Measurements from ENCODE around the gene SUPT3H. TPM values are rescaled to one million over a fixed set of nuclear protein-coding genes. Genes with fewer than 3 reads are reported as not detected.

The SUPT3H gene
- total RNA-seq, 2 donors from 2014 or later, result 5.3 to 6.6 TPM

GRCh38 chr6:45415315-45415714 is 37.6 kb upstream of the SUPT3H start:
- Histone ChIP-seq H3K4me3 (no peak overlapping the region), H3K27me3 (replicated peaks; ENCODE audit: insufficient read depth) (peaks cover 11% of the 10 kb centered on the region), H3K36me3 (no peaks in the 10 kb centered on the region)

GRCh38 chr6:45411959-45412358 is 34.2 kb upstream of the SUPT3H start:
- no peak for ATAC-seq (ENCODE audit: insufficient number of reproducible peaks, low FRiP score, low read depth)
- no peak overlapping the region for H3K4me3 ChIP-seq
- TF ChIP-seq, protein P1, sequence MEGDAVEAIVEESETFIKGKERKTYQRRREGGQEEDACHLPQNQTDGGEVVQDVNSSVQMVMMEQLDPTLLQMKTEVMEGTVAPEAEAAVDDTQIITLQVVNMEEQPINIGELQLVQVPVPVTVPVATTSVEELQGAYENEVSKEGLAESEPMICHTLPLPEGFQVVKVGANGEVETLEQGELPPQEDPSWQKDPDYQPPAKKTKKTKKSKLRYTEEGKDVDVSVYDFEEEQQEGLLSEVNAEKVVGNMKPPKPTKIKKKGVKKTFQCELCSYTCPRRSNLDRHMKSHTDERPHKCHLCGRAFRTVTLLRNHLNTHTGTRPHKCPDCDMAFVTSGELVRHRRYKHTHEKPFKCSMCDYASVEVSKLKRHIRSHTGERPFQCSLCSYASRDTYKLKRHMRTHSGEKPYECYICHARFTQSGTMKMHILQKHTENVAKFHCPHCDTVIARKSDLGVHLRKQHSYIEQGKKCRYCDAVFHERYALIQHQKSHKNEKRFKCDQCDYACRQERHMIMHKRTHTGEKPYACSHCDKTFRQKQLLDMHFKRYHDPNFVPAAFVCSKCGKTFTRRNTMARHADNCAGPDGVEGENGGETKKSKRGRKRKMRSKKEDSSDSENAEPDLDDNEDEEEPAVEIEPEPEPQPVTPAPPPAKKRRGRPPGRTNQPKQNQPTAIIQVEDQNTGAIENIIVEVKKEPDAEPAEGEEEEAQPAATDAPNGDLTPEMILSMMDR (IDR thresholded peaks at IDR 0.05), result no peak
- peaks cover 8% of the 10 kb centered on the region for H3K27me3 ChIP-seq (replicated peaks; ENCODE audit: insufficient read depth)
- DNase-seq (ENCODE audit: low spot score), result no peak
- no peaks in the 10 kb centered on the region for H3K9me3 ChIP-seq
- no peak overlapping the region for H3K27ac ChIP-seq
- no peaks in the 10 kb centered on the region for H3K36me3 ChIP-seq
- H3K4me1 ChIP-seq (ENCODE audit: control insufficient read depth in 1 of 2, low read depth in 2 of 2), result no peaks in the 10 kb centered on the region

More at GRCh38 chr6:45415315-45415714, 37.6 kb upstream of the SUPT3H start:
- Histone ChIP-seq H3K4me1 (ENCODE audit: control insufficient read depth in 1 of 2, low read depth in 2 of 2) (peaks cover 0 to 4% of the 10 kb centered on the region in 2 donors), H3K27ac (no peak overlapping the region), H3K9me3 (no peaks in the 10 kb centered on the region)
- TF ChIP-seq, protein P1 (IDR thresholded peaks at IDR 0.05), result no peak
- ATAC-seq (ENCODE audit: insufficient number of reproducible peaks, low FRiP score, low read depth), result no peak
- DNase-seq (ENCODE audit: low spot score), result no peak

DNA sequence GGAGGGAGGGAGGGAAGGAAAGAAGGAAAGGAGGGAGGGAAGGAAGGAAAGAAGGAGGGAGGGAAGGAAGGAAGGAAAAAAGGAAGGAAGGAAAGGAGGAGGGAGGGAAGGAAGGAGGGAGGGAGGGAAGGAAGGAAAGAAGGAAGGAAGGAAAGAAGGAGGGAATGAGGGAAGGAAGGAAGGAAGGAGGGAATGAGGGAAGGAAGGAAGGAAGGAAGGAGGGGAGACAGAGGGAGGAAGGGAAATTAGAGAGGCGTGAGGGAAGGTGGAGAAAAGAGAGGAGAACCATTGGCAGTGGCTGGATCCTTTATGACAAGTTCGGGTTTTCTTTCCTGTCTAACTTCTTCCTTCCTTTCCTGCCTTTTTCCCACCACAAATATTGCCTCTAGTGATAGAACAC is 22.3 kb upstream of the SUPT3H start:
- H3K9me3 ChIP-seq, result no peaks in the 10 kb centered on the region

DNA sequence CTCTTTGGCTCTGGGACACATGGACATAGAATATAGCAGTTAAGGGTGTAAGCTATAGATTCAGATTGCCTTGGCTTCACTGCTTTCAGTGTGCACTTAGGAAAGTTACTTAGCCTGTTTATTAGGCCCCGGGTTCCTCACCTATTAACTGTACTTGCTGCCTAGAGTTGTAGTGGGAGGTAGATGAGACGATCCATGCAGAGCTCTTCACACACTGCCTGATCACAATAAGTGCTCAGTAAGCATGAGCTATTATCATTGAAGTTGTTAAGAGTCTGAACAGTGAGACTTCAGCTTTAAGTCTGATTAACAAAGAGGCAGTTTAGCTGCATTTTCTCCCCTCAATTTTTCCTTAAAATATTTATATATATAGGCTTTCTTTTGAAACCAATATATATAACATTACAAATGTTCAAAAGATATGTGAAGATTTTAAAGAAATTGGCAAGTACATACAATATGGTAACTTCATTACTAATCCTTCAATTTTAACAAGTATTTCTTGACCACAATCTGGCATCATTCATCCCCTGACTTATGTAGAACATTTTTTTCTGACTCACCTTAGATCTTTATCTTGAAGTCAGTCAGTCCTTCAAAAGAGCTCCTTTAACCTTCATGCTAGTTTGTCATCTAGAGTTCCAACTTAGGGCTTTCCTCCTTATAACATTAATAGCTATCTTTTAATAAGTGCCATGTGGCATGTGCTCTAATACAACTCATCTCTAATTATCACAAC is 20.5 kb upstream of the SUPT3H start:
- Histone ChIP-seq H3K4me1 (ENCODE audit: control insufficient read depth in 1 of 2, low read depth in 2 of 2) (no peaks in the 10 kb centered on the region), H3K27ac (no peak overlapping the region), H3K4me3 (no peak overlapping the region), H3K36me3 (no peaks in the 10 kb centered on the region), H3K9me3 (no peaks in the 10 kb centered on the region), H3K27me3 (replicated peaks; ENCODE audit: insufficient read depth) (no peaks in the 10 kb centered on the region)
- TF ChIP-seq, protein P1 (IDR thresholded peaks at IDR 0.05), result no peak
- DNase-seq (ENCODE audit: low spot score) (no peak), ATAC-seq (ENCODE audit: insufficient number of reproducible peaks, low FRiP score, low read depth) (no peak)

More for the DNA sequence above, 22.3 kb upstream of the SUPT3H start:
- ATAC-seq (ENCODE audit: insufficient number of reproducible peaks, low FRiP score, low read depth), result no peak
- Histone ChIP-seq H3K27ac (no peak overlapping the region), H3K27me3 (replicated peaks; ENCODE audit: insufficient read depth) (no peaks in the 10 kb centered on the region), H3K4me1 (ENCODE audit: control insufficient read depth in 1 of 2, low read depth in 2 of 2) (no peaks in the 10 kb centered on the region), H3K4me3 (no peak overlapping the region), H3K36me3 (no peaks in the 10 kb centered on the region)
- TF ChIP-seq, protein P1 (IDR thresholded peaks at IDR 0.05), result no peak
- no peak for DNase-seq (ENCODE audit: low spot score)

DNA sequence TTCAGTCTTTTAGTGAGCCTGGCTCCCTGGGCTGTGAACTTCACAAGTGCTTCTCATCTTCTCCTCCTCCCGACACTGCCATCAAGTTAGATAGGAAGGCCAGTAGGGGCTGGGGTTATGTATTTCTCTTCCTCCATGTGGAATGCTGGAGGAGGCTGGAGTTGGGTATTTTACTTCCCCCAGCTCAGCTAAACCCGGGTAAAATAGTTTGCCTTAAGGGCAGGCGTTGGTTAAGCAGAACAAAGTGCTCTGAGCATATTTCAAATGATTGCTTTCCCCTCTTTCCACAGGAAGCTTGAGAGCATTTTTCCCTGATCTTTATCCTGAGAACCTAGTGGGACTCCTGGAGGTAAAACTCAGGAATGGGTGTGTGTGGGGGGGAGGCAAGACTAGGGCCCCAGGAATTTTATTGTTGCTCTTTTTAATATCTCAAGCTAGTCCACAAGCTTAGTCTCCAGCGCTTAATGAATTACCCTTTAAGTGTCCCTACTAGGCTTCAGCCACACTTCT is 16.9 kb upstream of the SUPT3H start:
- Histone ChIP-seq H3K4me1 (ENCODE audit: control insufficient read depth in 1 of 2, low read depth in 2 of 2) (no peaks in the 10 kb centered on the region), H3K36me3 (no peaks in the 10 kb centered on the region), H3K27ac (no peak overlapping the region), H3K4me3 (no peak overlapping the region), H3K27me3 (replicated peaks; ENCODE audit: insufficient read depth) (no peaks in the 10 kb centered on the region), H3K9me3 (no peaks in the 10 kb centered on the region)
- TF ChIP-seq, protein P1 (IDR thresholded peaks at IDR 0.05), result no peak
- no peak for DNase-seq (ENCODE audit: low spot score)
- ATAC-seq (ENCODE audit: insufficient number of reproducible peaks, low FRiP score, low read depth), result no peak
